GM21515 (cell line): ENCODE results near the gene PTOV1.

Experiments used
- ATAC-seq: cut with Tn5 transposase; IDR thresholded peaks from one replicate; pipeline ENCODE4 v1.9.1; 2021; ENCODE audit not compliant: unreplicated experiment

PTOV1 gene

GRCh38 chr19:49887665-49888509 is 36.9 kb downstream of the PTOV1 start:
- no peak for ATAC-seq

GRCh38 chr19:49888510-49888824 is 37.5 kb downstream of the PTOV1 start:
- no peak for ATAC-seq

GRCh38 chr19:49889038-49889686 is 38.2 kb downstream of the PTOV1 start:
- no peak for ATAC-seq

- no peak for ATAC-seq
Observed at GRCh38 chr19:49889687-49890348, 38.9 kb downstream of the PTOV1 start.

GRCh38 chr19:49890349-49891311 is 39.7 kb downstream of the PTOV1 start:
- ATAC-seq: no peak

GRCh38 chr19:49891393-49891792 is 40.4 kb downstream of the PTOV1 start:
- ATAC-seq: no peak

GRCh38 chr19:49892716-49893115 is 41.8 kb downstream of the PTOV1 start:
- ATAC-seq: no peak

GRCh38 chr19:49894011-49894664 is 43.2 kb downstream of the PTOV1 start:
- no peak for ATAC-seq

GRCh38 chr19:49894879-49895565 is 44.1 kb downstream of the PTOV1 start:
- no peak for ATAC-seq

- no peak for ATAC-seq
Observed at GRCh38 chr19:49895566-49896297, 44.8 kb downstream of the PTOV1 start.

- ATAC-seq: no peak
Observed at GRCh38 chr19:49896863-49897621, 46.1 kb downstream of the PTOV1 start, which contains the start of gene IL4I1. IL4I1 (minus strand) TSS chr19:49896887; CDS start chr19:49896160, 727 bp downstream.

GRCh38 chr19:49904136-49904535 is 53.2 kb downstream of the PTOV1 start:
- ATAC-seq: no peak

GRCh38 chr19:49906879-49907564 is 56.1 kb downstream of the PTOV1 start:
- no peak for ATAC-seq

GRCh38 chr19:49907745-49908446 is 56.9 kb downstream of the PTOV1 start:
- ATAC-seq: no peak

GRCh38 chr19:49908480-49909420 is 57.8 kb downstream of the PTOV1 start:
- ATAC-seq: no peak

- no peak for ATAC-seq
Observed at GRCh38 chr19:49910179-49910578, 59.2 kb downstream of the PTOV1 start.
